Renal cortical epithelial cell (primary cell): ENCODE measurements around the gene GZMM. TPM values are rescaled to one million over a fixed set of nuclear protein-coding genes. Genes with fewer than 3 reads are reported as not detected.

ENCODE experiments used
- DNase-seq: peaks from one replicate; pipeline ENCODE4 v3.0.0-alpha.2; 2011; ENCODE audit warnings: low read depth
- total RNA-seq: library from RNA; depleted of rRNA; stranded (reverse); fragments of >200 nt; gene quantifications from 2 replicates; pipeline ENCODE4 v1.2.3, GENCODE V29; 2014

GZMM gene
- total RNA-seq, 1 donor from 2014 or later = not detected

DNA sequence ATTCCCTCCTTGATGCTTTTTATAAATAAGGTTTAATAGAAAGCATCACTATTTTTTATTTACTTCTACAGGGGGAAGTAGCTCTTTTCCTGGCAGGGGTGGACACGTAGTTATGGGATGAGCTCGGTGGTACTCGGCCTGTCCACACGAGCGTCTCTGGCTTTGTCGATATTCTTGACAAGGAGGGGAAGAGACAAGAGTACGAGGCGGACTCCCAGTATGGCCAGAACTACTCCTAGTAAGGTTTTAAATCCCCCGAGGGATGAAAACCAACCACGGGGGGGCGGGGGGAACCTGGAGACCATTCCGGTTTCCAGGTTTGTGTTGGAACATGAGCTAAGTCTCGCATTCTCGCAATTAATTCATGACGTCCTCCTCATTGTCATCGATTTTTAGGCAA is 23.0 kb downstream of the GZMM start:
- DNase-seq = no peak

DNA sequence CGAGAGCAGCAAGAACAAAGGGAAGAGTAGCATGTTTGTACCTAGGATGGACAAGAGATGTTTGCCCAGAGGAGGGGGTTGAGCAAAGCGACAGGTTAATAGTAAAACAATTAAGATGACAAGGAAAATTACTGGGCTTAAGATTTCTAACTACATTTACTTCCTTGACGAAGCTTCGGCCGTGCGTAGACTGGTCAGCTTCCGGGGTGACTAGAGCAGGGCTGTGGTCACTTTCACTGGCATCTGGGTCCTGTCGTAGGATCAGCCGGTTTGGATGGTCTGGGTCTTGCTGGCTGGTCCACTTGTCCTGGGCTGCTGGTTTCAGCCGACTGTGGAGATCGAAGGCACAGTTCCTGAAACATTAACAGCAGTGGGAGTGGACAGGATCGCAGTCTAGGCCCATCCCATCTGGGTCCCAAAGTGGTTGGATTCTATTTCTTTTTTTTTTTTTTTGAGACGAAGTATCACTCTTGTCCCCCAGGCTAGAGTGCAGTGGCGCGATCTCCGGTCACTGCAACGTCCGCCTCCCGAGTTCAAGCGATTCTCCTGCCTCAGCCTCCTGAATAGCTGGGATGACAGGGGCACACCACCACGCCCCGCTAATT is 23.5 kb downstream of the GZMM start:
- DNase-seq = no peak

DNA sequence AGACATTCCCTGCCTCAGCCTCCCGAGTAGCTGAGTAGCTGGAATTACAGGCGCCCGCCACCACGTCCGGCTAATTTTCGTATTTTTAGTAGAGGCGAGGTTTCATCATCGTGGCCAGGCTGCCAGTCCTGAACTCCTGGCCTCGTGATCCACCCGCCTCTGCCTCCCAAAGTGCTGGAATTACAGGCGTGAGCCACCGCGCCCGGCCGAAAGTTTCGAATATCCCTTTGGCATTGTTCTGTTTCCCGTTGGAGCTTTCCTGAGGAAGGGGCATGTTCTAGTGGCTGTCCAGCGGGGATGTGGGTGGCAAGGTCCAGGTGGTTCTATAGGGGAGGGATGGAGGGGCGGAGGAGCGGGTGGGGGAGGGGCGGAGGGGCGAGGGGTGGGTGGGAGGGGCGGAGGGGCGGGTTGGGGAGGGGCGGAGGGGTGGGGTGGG is 26.4 kb downstream of the GZMM start:
- no peak for DNase-seq

DNA sequence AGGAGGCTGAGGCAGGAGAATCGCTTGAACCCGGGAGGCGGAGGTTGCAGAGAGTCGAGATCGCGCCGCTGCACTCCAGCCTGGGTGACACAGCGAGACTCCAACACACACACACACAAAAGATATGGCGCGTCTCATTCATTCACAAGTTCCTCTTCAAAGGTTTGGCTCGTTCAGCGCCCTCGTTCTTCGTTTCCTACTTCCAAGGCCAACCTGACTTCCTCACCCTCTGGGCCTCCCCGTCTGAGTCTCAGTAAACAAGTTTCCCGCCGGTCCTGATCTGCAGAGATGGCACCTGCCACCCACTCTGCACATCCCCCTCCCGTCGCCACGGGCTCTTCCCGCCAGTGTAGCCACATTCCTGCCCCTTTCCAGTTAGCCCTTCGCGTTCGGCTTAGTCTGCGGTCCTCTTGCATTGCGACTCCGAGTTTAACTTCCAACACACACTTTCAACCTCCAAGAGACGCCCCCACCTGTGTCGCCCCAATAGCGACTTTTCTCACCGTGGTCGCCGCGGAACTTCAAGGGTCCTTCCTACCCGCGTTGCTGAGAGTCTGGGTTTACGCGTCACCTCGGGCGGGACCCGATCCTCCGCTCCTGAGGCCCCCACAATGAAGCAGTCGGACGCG is 27.2 kb downstream of the GZMM start:
- peak; percentile 41 for DNase-seq

DNA sequence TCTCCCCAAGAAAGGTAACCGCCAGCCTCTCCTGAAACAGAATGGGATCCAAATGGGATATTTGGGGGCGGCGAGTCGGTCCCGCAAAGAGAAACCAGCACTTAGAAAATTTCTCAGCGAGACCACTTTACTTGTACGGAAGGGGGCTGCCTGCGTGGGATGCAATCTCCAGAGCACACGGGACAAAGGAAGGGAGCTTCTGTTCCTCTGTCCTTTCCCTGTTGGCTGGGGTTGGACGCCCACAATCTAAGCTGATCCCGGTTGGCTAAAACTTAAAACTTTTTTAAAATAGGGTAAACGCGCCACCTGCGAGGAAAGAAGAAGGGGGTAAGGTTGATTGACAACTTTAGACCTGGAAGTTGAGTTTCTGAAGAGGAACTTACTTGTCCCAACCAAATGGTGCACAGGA is 27.7 kb downstream of the GZMM start:
- peak; percentile 52 for DNase-seq

DNA sequence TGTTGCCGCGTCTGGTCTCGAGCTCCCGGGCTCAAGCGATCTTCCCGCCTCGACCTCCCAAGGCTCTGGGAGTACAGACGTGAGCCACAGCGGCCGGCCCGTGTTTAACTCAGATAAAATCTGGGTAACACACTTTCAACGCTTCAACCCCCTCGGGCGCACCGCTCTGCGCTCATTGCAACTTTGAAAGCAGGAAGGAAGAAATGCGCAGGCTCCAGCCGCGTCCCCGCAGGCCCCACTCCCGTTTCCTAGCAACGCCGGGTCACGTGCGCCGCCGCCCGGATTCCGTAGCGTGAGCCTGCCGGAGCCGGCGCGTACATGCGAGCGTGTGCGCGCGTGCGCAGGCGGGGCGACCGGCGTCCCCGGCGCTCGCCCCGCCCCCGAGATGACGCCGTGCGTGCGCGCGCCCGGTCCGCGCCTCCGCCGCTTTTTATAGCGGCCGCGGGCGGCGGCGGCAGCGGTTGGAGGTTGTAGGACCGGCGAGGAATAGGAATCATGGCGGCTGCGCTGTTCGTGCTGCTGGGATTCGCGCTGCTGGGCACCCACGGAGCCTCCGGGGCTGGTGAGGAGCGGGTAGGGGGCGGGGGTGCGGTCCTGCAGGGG is 28.4 kb downstream of the GZMM start, which contains the start of gene BSG:
Gene BSG, plus strand, starts transcription at position 457 of the 603 bp plus-strand sequence. Its CDS starts 39 bp downstream, at position 496.
- DNase-seq = peak; percentile 85

GRCh38 chr19:572743-573518 is 29.1 kb downstream of the GZMM start:
- DNase-seq = peak; percentile 36

- DNase-seq = no peak
Observed at GRCh38 chr19:573519-573825, 29.6 kb downstream of the GZMM start.

DNA sequence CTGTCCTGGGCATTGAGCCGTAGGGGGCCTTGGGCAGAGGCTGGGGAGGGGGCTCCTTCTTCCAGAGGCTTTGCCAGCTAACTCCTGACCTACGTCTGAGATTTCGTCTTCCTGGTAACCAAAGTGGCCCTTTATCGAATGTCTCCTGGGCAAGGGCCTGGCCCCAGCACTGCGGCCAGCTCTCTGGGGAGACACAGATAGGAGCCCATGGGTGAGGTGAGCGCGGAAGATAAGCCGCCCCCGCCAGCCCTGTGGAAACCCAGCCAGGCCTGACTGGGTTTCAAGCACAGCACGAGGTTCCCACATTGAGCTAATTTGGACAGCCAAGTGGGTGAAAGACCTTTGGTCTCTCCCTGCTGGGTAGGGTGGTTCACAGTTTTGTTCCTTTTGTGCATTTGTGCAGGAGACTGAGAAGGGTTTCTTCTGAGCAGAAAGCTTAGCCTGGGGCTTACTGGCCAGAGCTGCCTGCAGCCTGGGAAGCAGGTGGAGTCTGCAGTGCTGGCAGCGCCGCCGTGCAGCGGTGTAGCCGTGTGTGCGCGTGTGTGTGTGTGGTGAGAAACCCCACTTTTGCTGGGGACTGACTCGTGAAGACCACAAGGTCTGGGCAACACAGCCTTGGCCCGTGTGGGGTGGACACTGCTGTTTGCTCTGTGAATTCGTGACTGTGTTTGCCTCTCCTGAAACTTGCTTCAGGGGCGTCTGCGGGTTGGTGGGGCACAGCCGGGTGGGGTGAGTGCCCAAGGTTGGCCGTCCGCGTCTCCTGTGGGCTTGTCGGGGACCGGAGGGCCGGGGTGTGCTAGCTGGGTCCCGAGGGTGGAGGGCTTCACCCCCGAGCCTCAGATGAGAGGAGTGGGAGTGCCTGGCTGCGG is 31.0 kb downstream of the GZMM start:
- DNase-seq = peak; percentile 72

DNA sequence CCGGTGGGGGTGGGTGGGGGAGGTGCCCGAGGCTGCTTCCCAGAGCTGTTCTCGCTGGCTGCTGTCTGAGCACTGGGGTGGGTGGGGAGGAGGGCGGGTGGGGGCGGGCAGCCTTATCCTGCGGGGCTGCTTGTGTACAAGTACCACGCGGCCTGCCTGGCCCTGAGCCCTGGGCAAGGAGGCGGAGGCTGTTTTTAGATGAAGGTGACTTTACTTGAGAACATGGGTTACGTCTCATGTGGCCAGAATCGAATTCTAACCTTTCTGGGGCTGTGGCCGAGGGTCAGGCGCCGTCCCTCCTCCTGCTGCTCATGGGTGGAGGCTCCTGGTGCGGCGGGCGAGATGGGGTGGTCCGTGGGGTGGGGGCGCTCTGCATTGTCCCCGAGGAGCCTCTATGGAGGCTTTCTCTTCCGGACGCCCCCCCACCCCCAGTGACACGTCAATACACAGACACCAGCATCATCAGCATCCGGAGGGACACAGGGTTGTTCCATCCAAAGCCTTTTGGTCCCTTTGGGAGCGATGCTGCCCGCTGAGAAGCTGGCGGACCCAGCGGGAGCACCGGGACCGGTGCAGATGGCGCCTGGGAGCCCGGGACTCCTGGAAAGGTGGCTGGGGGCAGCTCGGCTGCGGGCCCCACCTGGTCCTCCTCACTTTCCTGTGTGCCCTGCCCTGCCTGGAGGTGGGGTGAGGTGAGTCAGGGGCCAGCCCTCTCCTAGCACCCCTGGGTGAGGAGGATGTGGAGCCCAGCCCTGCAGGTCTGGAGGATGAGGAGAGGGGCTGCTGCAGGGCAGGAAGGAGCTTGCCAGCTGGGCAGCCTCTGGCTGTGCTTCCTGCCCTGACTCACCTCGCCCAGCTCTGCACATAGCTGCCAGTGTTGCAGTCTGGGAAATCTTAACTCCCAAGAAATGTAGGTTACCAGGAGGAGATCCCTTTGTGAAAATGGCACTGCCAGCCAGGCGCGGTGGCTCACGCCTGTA is 32.0 kb downstream of the GZMM start:
- peak; percentile 72 for DNase-seq

DNA sequence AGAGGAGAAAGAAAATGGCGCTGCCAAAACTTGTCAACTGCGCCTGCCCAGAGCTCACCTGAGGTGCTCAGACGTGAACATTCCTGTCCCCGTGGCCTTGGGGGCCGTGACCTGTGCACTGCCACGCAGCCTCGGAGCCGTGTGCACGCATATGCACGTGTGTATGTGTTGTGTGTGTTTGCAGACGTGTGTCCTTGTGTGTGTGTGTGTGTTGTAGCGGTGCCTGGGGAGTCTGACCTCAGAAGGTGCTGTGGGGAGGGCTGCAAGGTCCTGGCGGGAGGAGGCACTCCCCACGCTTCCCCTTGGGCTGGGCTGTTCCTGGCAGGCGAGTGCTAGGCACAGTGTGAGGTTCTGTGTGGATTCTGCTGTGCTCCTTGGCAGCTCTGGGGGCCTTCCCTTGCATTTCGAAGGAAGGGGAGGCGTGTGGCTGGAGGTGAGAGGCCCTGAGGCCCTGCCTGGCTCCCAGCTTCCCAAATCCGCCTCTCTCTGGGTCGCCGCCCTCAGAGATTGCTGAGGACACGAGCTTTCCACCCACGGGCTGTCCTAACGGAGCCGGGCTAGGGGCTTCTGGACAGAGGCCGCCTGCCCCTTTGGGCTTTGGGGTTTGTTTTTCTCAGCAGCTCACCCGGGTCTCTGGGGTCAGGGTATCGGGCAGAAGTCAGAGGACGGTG is 33.0 kb downstream of the GZMM start:
- no peak for DNase-seq

DNA sequence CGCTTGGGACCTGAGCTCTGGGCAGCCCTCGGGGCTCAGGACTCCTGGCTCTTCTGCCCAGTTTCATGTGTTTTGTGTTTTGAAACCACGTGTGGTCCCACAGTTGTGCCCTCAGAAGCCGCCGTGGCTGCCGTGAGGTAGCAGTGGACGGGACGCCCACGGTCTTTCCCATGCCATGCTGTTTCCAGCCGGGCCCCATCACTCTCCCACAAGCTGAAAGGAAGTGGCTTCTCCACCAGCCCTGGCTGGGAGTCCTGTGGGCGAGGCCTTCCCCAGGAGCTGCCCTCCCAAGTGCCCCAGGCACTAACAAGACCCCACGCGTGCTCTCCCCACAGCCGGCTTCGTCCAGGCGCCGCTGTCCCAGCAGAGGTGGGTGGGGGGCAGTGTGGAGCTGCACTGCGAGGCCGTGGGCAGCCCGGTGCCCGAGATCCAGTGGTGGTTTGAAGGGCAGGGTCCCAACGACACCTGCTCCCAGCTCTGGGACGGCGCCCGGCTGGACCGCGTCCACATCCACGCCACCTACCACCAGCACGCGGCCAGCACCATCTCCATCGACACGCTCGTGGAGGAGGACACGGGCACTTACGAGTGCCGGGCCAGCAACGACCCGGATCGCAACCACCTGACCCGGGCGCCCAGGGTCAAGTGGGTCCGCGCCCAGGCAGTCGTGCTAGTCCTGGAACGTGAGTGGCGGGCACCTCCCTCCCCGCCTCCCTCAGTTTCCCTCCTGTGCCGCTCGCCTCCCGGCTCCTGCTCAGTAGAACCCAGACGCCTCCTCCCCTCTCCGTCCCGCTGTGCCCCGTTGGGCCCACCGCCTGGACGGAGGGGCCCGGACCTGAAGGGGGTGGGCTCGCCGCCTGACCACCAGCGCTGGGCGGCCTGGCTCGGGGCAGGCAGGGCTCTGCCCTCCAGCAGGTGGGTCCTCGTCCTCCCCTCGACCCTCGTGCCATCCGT is 33.9 kb downstream of the GZMM start:
- no peak for DNase-seq

DNA sequence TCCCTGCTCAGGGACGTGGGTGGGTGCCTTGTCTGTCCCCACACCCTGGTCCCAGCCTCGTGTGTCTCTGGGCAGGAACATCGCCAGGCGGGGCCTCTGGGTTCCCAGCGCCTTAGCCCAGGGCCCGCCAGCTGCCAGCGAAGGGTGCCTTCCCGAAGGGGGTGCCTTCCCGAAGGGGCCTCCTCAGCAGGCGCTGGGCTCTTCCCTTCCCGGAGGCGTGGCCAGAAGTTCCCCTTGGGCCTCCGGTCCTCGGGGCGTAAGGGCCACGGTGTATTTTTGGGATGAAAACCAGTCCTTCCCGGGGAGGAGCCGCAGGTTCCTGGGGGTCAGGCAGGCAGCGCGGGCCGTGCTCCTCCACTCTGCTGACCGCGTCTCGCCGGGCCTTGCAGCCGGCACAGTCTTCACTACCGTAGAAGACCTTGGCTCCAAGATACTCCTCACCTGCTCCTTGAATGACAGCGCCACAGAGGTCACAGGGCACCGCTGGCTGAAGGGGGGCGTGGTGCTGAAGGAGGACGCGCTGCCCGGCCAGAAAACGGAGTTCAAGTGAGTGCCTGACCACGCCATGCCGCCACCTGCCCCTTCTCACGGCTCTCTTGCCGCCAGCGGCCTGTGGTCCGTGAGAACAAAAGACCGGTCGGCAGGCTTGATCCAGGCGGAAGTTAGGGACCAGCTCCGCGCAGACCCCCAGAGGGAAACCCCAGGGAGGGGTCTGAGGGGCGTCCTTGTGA is 35.4 kb downstream of the GZMM start:
- no peak for DNase-seq

DNA sequence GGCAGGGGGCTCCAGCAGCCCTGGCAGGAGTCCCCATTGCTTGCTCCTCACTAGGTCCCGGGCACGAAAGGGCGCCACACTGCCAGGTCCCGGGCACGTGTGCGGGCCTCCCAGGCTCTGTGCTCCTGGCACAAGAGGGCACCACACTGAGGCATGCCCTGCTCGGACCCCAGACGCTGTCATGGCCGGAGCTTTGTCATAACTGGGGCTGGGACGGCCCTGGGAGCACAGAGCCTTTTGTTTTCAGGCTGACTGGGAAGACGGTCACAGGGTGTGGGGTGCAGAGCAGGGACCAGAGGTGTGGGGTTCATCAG is 35.9 kb downstream of the GZMM start:
- DNase-seq = no peak

DNA sequence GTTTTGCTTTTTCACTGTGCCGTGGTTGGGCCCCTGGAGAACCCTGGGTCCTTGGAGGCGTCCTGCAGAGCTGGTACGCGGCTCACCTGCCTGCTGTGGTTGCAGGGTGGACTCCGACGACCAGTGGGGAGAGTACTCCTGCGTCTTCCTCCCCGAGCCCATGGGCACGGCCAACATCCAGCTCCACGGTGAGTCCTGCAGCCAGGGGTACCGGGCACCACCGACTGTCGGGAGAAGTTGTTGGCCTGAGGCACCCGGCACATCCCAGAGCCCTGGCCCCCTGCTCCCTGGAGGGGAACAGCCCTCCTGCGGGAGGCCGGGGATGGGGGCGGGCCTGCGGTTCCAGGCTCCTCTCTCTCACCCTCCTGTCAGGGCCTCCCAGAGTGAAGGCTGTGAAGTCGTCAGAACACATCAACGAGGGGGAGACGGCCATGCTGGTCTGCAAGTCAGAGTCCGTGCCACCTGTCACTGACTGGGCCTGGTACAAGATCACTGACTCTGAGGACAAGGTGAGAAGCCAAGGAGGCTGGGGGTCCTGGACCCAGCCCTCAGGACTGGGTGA is 36.5 kb downstream of the GZMM start:
- no peak for DNase-seq

- DNase-seq = no peak
Observed at GRCh38 chr19:581399-582111, 37.7 kb downstream of the GZMM start.

DNA sequence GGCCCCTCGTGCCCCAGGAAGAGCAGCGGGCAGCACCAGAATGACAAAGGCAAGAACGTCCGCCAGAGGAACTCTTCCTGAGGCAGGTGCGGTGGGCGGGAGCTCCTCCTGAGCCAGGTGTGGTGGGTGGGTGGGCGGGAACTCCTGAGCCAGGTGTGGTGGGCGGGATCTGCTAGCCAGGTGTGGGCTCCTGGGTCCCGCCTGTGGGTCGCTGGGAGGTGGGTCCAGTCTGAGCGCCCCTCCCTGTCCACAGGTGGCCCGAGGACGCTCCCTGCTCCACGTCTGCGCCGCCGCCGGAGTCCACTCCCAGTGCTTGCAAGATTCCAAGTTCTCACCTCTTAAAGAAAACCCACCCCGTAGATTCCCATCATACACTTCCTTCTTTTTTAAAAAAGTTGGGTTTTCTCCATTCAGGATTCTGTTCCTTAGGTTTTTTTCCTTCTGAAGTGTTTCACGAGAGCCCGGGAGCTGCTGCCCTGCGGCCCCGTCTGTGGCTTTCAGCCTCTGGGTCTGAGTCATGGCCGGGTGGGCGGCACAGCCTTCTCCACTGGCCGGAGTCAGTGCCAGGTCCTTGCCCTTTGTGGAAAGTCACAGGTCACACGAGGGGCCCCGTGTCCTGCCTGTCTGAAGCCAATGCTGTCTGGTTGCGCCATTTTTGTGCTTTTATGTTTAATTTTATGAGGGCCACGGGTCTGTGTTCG is 38.8 kb downstream of the GZMM start:
- no peak for DNase-seq
